Measurements from ENCODE around the gene NAALADL2.
"Not testable (repeated sequence)": the region's sequence is repeated elsewhere in the genome, so short reads cannot be mapped to it uniquely, and the experiment has no call there.

NAALADL2 gene

GRCh38 chr3:175386630-175387029 is 527.5 kb downstream of the NAALADL2 start:
- no peak for DNase-seq

GRCh38 chr3:175389560-175389959 is 530.4 kb downstream of the NAALADL2 start:
- DNase-seq = no peak

GRCh38 chr3:175391601-175392000 is 532.5 kb downstream of the NAALADL2 start:
- no peak for DNase-seq

- no peak for DNase-seq
These were observed 533.5 kb downstream of the NAALADL2 start for GRCh38 chr3:175392653-175393052.

GRCh38 chr3:175397372-175397771 is 538.2 kb downstream of the NAALADL2 start:
- DNase-seq = no peak

GRCh38 chr3:175398676-175399075 is 539.5 kb downstream of the NAALADL2 start:
- DNase-seq = no peak

GRCh38 chr3:175399156-175399840 is 540.2 kb downstream of the NAALADL2 start:
- no peak for DNase-seq

GRCh38 chr3:175404027-175404426 is 544.9 kb downstream of the NAALADL2 start:
- DNase-seq = no peak

- DNase-seq = no peak
These were observed 545.5 kb downstream of the NAALADL2 start for GRCh38 chr3:175404621-175405020.

- DNase-seq = no peak
These were observed 551.1 kb downstream of the NAALADL2 start for GRCh38 chr3:175410251-175410650.

- no peak for DNase-seq
These were observed 552.3 kb downstream of the NAALADL2 start for GRCh38 chr3:175411405-175411804.

GRCh38 chr3:175411946-175412345 is 552.8 kb downstream of the NAALADL2 start:
- no peak for DNase-seq

- DNase-seq = no peak
These were observed 554.8 kb downstream of the NAALADL2 start for GRCh38 chr3:175413926-175414325.

- DNase-seq = no peak
These were observed 557.5 kb downstream of the NAALADL2 start for GRCh38 chr3:175416600-175416999.

- DNase-seq = no peak
These were observed 558.3 kb downstream of the NAALADL2 start for GRCh38 chr3:175417426-175417825.

- DNase-seq = no peak
These were observed 562.8 kb downstream of the NAALADL2 start for GRCh38 chr3:175421902-175422301.

- DNase-seq = no peak
These were observed 563.6 kb downstream of the NAALADL2 start for GRCh38 chr3:175422744-175423143.

GRCh38 chr3:175423848-175424247 is 564.7 kb downstream of the NAALADL2 start:
- not testable (repeated sequence) for DNase-seq

- DNase-seq = no peak
These were observed 567.7 kb downstream of the NAALADL2 start for GRCh38 chr3:175426805-175427204.

- no peak for DNase-seq
These were observed 569.3 kb downstream of the NAALADL2 start for GRCh38 chr3:175428466-175428865.

- no peak for DNase-seq
These were observed 572.0 kb downstream of the NAALADL2 start for GRCh38 chr3:175430983-175431773.

GRCh38 chr3:175432376-175433025 is 573.4 kb downstream of the NAALADL2 start:
- no peak for DNase-seq

- DNase-seq = no peak
These were observed 574.0 kb downstream of the NAALADL2 start for GRCh38 chr3:175433026-175433674.
